ENCODE results near the gene P4HB.

Gene P4HB

GRCh38 chr17:81895400-81895799 lies 35.1 kb upstream of the P4HB start:
- no peak for DNase-seq

GRCh38 chr17:81891303-81891552 lies 30.9 kb upstream of the P4HB start:
- no peak for DNase-seq

- DNase-seq = no peak
Measured at GRCh38 chr17:81890447-81891302, 30.3 kb upstream of the P4HB start.

GRCh38 chr17:81889602-81890001 lies 29.3 kb upstream of the P4HB start:
- no peak for DNase-seq

- DNase-seq = no peak
Measured at GRCh38 chr17:81888988-81889595, 28.8 kb upstream of the P4HB start.

GRCh38 chr17:81888105-81888987 lies 28.0 kb upstream of the P4HB start:
- DNase-seq = no peak

GRCh38 chr17:81885869-81886548 lies 25.7 kb upstream of the P4HB start:
- DNase-seq = no peak

- DNase-seq = no peak
Measured at GRCh38 chr17:81885454-81885853, 25.1 kb upstream of the P4HB start.

GRCh38 chr17:81884968-81885367 lies 24.6 kb upstream of the P4HB start:
- DNase-seq = no peak

- no peak for DNase-seq
Measured at GRCh38 chr17:81884520-81884919, 24.2 kb upstream of the P4HB start.

- no peak for DNase-seq
Measured at GRCh38 chr17:81879121-81879520, 18.8 kb upstream of the P4HB start.

- DNase-seq = no peak
Measured at GRCh38 chr17:81878294-81878693, 18.0 kb upstream of the P4HB start.

GRCh38 chr17:81877569-81877968 lies 17.2 kb upstream of the P4HB start:
- no peak for DNase-seq

GRCh38 chr17:81871387-81872230 lies 11.3 kb upstream of the P4HB start:
- peak; percentile 95 to 96 for DNase-seq

- DNase-seq = no peak
Measured at GRCh38 chr17:81870981-81871386, 10.6 kb upstream of the P4HB start, which contains the start of gene ARHGDIA. TSS of gene ARHGDIA (minus strand) at chr17:81871337. CDS start at chr17:81869930, 1,407 bp downstream.

GRCh38 chr17:81870131-81870980 lies 10.0 kb upstream of the P4HB start:
- peak; percentile 45 to 54 for DNase-seq

- DNase-seq = peak in 1 of 2 donors; percentile 37
Measured at GRCh38 chr17:81869221-81870130, 9.1 kb upstream of the P4HB start.

- DNase-seq = no peak
Measured at GRCh38 chr17:81868674-81869220, 8.4 kb upstream of the P4HB start.

- DNase-seq = no peak
Measured at GRCh38 chr17:81867991-81868673, 7.8 kb upstream of the P4HB start.
